A549 (cell line): ENCODE data around the gene GAS7. TPM values are rescaled to one million over a fixed set of nuclear protein-coding genes. Genes with fewer than 3 reads are reported as not detected.

Source experiments
- ATAC-seq, 2 experiments: fragments of 200-7000 bp in 1 of 2; fragments of >200 bp in 1 of 2; cut with Nextera tagmentation in 1 of 2; cut with Tn5 transposase in 1 of 2; 3 replicates each; pipeline versions ENCODE4 v1.8.0 to v1.9.1; 2018 to 2020; ENCODE audit warnings: mild to moderate bottlenecking in 1 of 2, moderate library complexity in 1 of 2
- CTCF ChIA-PET: fragments of 300-600 bp; sonication (Branson Sonifier 250); formaldehyde crosslinking; extraction: SDS; loops from one replicate; lab custom pipeline; 2021; ENCODE audit warnings: antibody characterized with exemption, inconsistent platforms; lab: Yijun Ruan, JAX
- POLR2A ChIA-PET: fragments of 350-600 bp; formaldehyde crosslinking; extraction: SDS; loops from one replicate; lab custom pipeline; 2021; ENCODE audit warnings: antibody characterized with exemption, inconsistent platforms; lab: Yijun Ruan, JAX
- DNase-seq, 2 experiments: peaks; one replicate each; pipeline versions ENCODE4 v3.0.0 to v3.0.0-alpha.2; 2011 to 2016; ENCODE audit warnings: low read depth in 1 of 2, low spot score in 1 of 2
- FAIRE-seq: peaks from 2 replicates; lab custom pipeline; 2011; peaks lifted over from hg19 to GRCh38; lab: Jason Lieb, UNC
- H3K27ac ChIP-seq, 2 experiments: fragments of >200 bp; sonication (Bioruptor Twin); formaldehyde crosslinking; 3 replicates each; pipeline ENCODE4 v1.5.1; 2016 to 2017
- H3K4me1 ChIP-seq: fragments of >200 bp; sonication (Bioruptor Twin); formaldehyde crosslinking; 3 replicates; pipeline ENCODE4 v1.6.1; 2016
- H3K4me2 ChIP-seq: fragments of >200 bp; sonication (Bioruptor Twin); formaldehyde crosslinking; 3 replicates; pipeline ENCODE4 v1.6.1; 2016
- H3K4me3 ChIP-seq: fragments of >200 bp; sonication (Bioruptor Twin); formaldehyde crosslinking; 3 replicates; pipeline ENCODE4 v1.5.1; 2016
- H3K9me3 ChIP-seq: fragments of >200 bp; sonication (Bioruptor Twin); formaldehyde crosslinking; 3 replicates; pipeline ENCODE4 v1.6.1; 2016
- CHD2 ChIP-seq: fragments of 150-350 bp; IDR thresholded peaks from 2 replicates; pipeline ENCODE4 v1.6.1; 2014; ENCODE audit warnings: low read length; ENCODE audit not compliant: partially characterized antibody
- CTCF ChIP-seq: fragments of >200 bp; sonication (Bioruptor Twin); formaldehyde crosslinking; IDR thresholded peaks from 3 replicates; pipeline ENCODE4 v1.5.1; 2016
- EHF ChIP-seq: fragments of 250-450 bp; sonication (Bioruptor Pico); IDR thresholded peaks from 2 replicates; pipeline ENCODE4 v1.5.0; 2020; ENCODE audit warnings: mild to moderate bottlenecking
- ESRRA ChIP-seq: fragments of 150-350 bp; IDR thresholded peaks from 2 replicates; pipeline ENCODE4 v1.6.1; 2014; ENCODE audit warnings: mild to moderate bottlenecking, low read length, borderline replicate concordance
- FOSB ChIP-seq: fragments of 250-450 bp; sonication (Bioruptor Pico); IDR thresholded peaks from 2 replicates; pipeline ENCODE4 v1.5.0; 2020; ENCODE audit warnings: mild to moderate bottlenecking, moderate library complexity
- HOXA7 ChIP-seq: fragments of 250-450 bp; sonication (Bioruptor Pico); IDR thresholded peaks from 2 replicates; pipeline ENCODE4 v1.5.0; 2020; ENCODE audit warnings: mild to moderate bottlenecking, moderate library complexity
- MAZ ChIP-seq: fragments of 150-350 bp; IDR thresholded peaks from 2 replicates; pipeline ENCODE4 v1.6.1; 2014; ENCODE audit warnings: antibody characterized with exemption, low read depth, low read length, borderline replicate concordance
- NFE2L2 ChIP-seq: fragments of 150-350 bp; conservative IDR thresholded peaks from 2 replicates; pipeline ENCODE4 v1.6.1; 2014; ENCODE audit warnings: low read length
- POLR2A ChIP-seq: IDR thresholded peaks from 2 replicates; pipeline ENCODE4 v1.6.1; 2012; ENCODE audit warnings: mild to moderate bottlenecking, low read length
- RAD21 ChIP-seq, 2 experiments: fragments of >200 bp in 1 of 2; sonication (Bioruptor Twin) in 1 of 2; formaldehyde crosslinking in 1 of 2; IDR thresholded peaks in 1 of 2; conservative IDR thresholded peaks in 1 of 2; 2 replicates in 1 of 2; 3 replicates in 1 of 2; pipeline ENCODE4 v1.6.1; 2012 to 2018; ENCODE audit warnings: inconsistent platforms in 1 of 2
- REST ChIP-seq: fragments of 200-600 bp; sonication (generic); IDR thresholded peaks from 2 replicates; pipeline ENCODE4 v1.6.1; 2016; ENCODE audit warnings: antibody characterized with exemption, mild to moderate bottlenecking, moderate library complexity
- SMC3 ChIP-seq: fragments of >200 bp; sonication (Bioruptor Twin); formaldehyde crosslinking; IDR thresholded peaks from 3 replicates; pipeline ENCODE4 v1.6.1; 2018; ENCODE audit warnings: inconsistent platforms
- SREBF2 ChIP-seq: fragments of 450-650 bp; IDR thresholded peaks from 2 replicates; pipeline ENCODE4 v1.6.1; 2014; ENCODE audit warnings: mild to moderate bottlenecking, moderate library complexity
- TP53 ChIP-seq: fragments of 250-450 bp; sonication (Bioruptor Pico); IDR thresholded peaks from 2 replicates; pipeline ENCODE4 v1.5.0; 2021; ENCODE audit warnings: mild to moderate bottlenecking, moderate library complexity
- ZSCAN20 ChIP-seq: fragments of 250-450 bp; sonication (Bioruptor Pico); IDR thresholded peaks from 2 replicates; pipeline ENCODE4 v1.8.0; 2022; ENCODE audit warnings: mild to moderate bottlenecking, moderate library complexity
- WGBS: methylation state at CpG from one replicate; pipeline ENCODE4 v1.1.6; 2017; ENCODE audit errors: missing lambda C conversion rate; 5-methylcytosine and 5-hydroxymethylcytosine counted together
- polyA plus RNA-seq, 4 experiments: library from polyadenylated mRNA; depleted of rRNA in 3 of 4; stranded (reverse); fragments of >200 nt; fragmentation: RNase III in 1 of 4; extraction: RNeasy Plus Mini Kit Qiagen cat#74134 plus additional on column Dnase treatment in 1 of 4; gene quantifications; 2 replicates in 3 of 4; 3 replicates in 1 of 4; pipeline ENCODE4 v1.2.3, GENCODE V29; 2011 to 2017

Gene GAS7
- polyA plus RNA-seq, 2 of the 4 experiments (the other 2 are of a cell fraction) = 1.3 to 1.5 TPM

GRCh38 chr17:9986754-9987382 is 211.5 kb downstream of the GAS7 start:
- TF ChIP-seq FOSB = no peak
- no peak for TF ChIP-seq SREBF2
- no peak overlapping the region for H3K27ac ChIP-seq
- no peak overlapping the region for H3K4me2 ChIP-seq
- POLR2A ChIA-PET = no interaction called here
- CTCF ChIA-PET = interaction anchor here (0.9 to 14.5 kb wide), 16 partner anchors 8 to 630 kb away, joined by 3 to 232 read pairs (median 4); no protein-coding TSS in a partner anchor
- H3K4me3 ChIP-seq = no peak overlapping the region
- 50% methylated on average over 9 of the region's 9 CpGs for WGBS
- FAIRE-seq (no peak), ATAC-seq (no peak), DNase-seq (no peak)
- H3K4me1 ChIP-seq = no peaks in the 10 kb centered on the region
- H3K9me3 ChIP-seq = no peaks in the 10 kb centered on the region

- no peak overlapping the region for H3K4me2 ChIP-seq
- FAIRE-seq (no peak), ATAC-seq (no peak), DNase-seq (no peak)
- TF ChIP-seq MAZ (no peak), TP53 (CRISPR knock-in tag) (no peak), CHD2 (no peak), EHF (CRISPR knock-in tag) (no peak), NFE2L2 (no peak), ZSCAN20 (CRISPR knock-in tag) (no peak), RAD21 (conservative IDR thresholded peaks at IDR 0.05 in 1 of 2, IDR thresholded peaks at IDR 0.05 in 1 of 2) (no peak), HOXA7 (CRISPR knock-in tag) (no peak)
- ChIA-PET CTCF (interaction anchor here (1.0 to 14.5 kb wide), 6 partner anchors 8 to 632 kb away, joined by 3 to 232 read pairs (median 10); no protein-coding TSS in a partner anchor), POLR2A (no interaction called here)
- H3K9me3 ChIP-seq = no peaks in the 10 kb centered on the region
- WGBS = 65% methylated on average over 8 of the region's 8 CpGs
- no peaks in the 10 kb centered on the region for H3K4me1 ChIP-seq
- no peak overlapping the region for H3K4me3 ChIP-seq
- H3K27ac ChIP-seq = no peak overlapping the region
These were observed 212.8 kb downstream of the GAS7 start for GRCh38 chr17:9985646-9986045.

GRCh38 chr17:9984768-9985167 is 213.6 kb downstream of the GAS7 start:
- FAIRE-seq (no peak), DNase-seq (no peak), ATAC-seq (no peak)
- Histone ChIP-seq H3K9me3 (no peaks in the 10 kb centered on the region), H3K4me2 (no peak overlapping the region), H3K4me3 (no peak overlapping the region), H3K4me1 (peaks cover 1% of the 10 kb centered on the region; the same call in 2 of the 3 replicates), H3K27ac (no peak overlapping the region)
- TF ChIP-seq REST = no peak
- no peak for TF ChIP-seq RAD21 (conservative IDR thresholded peaks at IDR 0.05 in 1 of 2, IDR thresholded peaks at IDR 0.05 in 1 of 2)
- no peak for TF ChIP-seq POLR2A
- CTCF ChIA-PET = interaction anchor here (0.9 to 14.5 kb wide), 7 partner anchors 10 to 633 kb away, joined by 3 to 232 read pairs (median 3); no protein-coding TSS in a partner anchor
- WGBS = 50% methylated on average over 9 of the region's 9 CpGs
- POLR2A ChIA-PET = no interaction called here

- H3K4me2 ChIP-seq = no peak overlapping the region
- 35% methylated on average over 3 of the region's 3 CpGs for WGBS
- peak; percentile 53 for DNase-seq
- no peak overlapping the region for H3K27ac ChIP-seq
- POLR2A ChIA-PET = no interaction called here
- CTCF ChIA-PET = interaction anchor here (1.0 to 14.5 kb wide), 16 partner anchors 9 to 636 kb away, joined by 3 to 232 read pairs (median 4); no protein-coding TSS in a partner anchor
- no peak for TF ChIP-seq ESRRA
- TF ChIP-seq CTCF = peak; percentile 45; the same call in 2 of the 3 replicates
- peak; percentile 69 for TF ChIP-seq SMC3
- TF ChIP-seq RAD21 (conservative IDR thresholded peaks at IDR 0.05 in 1 of 2, IDR thresholded peaks at IDR 0.05 in 1 of 2) = peak; percentile 65 to 66
- peaks cover 16% of the 10 kb centered on the region for H3K4me1 ChIP-seq
- no peaks in the 10 kb centered on the region for H3K9me3 ChIP-seq
- no peak for FAIRE-seq
- ATAC-seq = peak; percentile 72 to 76; a peak in 4 of 6 replicates
- no peak overlapping the region for H3K4me3 ChIP-seq
These were observed 216.2 kb downstream of the GAS7 start for GRCh38 chr17:9982159-9982558.
